Measurements from ENCODE around the gene ERBB4. TPM values are rescaled to one million over a fixed set of nuclear protein-coding genes. Genes with fewer than 3 reads are reported as not detected.
"Not testable (repeated sequence)": the region's sequence is repeated elsewhere in the genome, so short reads cannot be mapped to it uniquely, and the experiment has no call there.

ERBB4 gene
- total RNA-seq, 1 donor from 2014 or later, result not detected

- intact Hi-C loops (cut with micrococcal nuclease), result no loop called here
- Mint-ChIP-seq H3K27me3 (no peaks in the 10 kb centered on the region), H3K36me3 (ENCODE audit: low read depth) (no peaks in the 10 kb centered on the region), H3K9me3 (no peaks in the 10 kb centered on the region), H3K4me3 (no peak overlapping the region), H3K4me1 (no peaks in the 10 kb centered on the region), H3K27ac (no peak overlapping the region)
- no peak for DNase-seq
Observed at GRCh38 chr2:212112401-212112800, 426.2 kb downstream of the ERBB4 start.

- Mint-ChIP-seq H3K27me3 (no peaks in the 10 kb centered on the region), H3K36me3 (ENCODE audit: low read depth) (no peaks in the 10 kb centered on the region), H3K9me3 (peaks cover 6% of the 10 kb centered on the region), H3K27ac (no peak overlapping the region), H3K4me1 (no peaks in the 10 kb centered on the region), H3K4me3 (no peak overlapping the region)
- no peak for DNase-seq
- intact Hi-C loops (cut with micrococcal nuclease), result no loop called here
Observed at GRCh38 chr2:212109792-212110680, 428.6 kb downstream of the ERBB4 start.

GRCh38 chr2:212109217-212109616, 429.4 kb downstream of the ERBB4 start:
- DNase-seq, result no peak
- no peaks in the 10 kb centered on the region for H3K36me3 Mint-ChIP-seq (ENCODE audit: low read depth)
- no peaks in the 10 kb centered on the region for H3K4me1 Mint-ChIP-seq
- peaks cover 6% of the 10 kb centered on the region for H3K9me3 Mint-ChIP-seq
- intact Hi-C loops (cut with micrococcal nuclease), result no loop called here
- H3K4me3 Mint-ChIP-seq, result no peak overlapping the region
- H3K27ac Mint-ChIP-seq, result no peak overlapping the region
- no peaks in the 10 kb centered on the region for H3K27me3 Mint-ChIP-seq

- Mint-ChIP-seq H3K9me3 (peaks cover 6% of the 10 kb centered on the region), H3K27ac (no peak overlapping the region), H3K4me1 (no peaks in the 10 kb centered on the region), H3K27me3 (no peaks in the 10 kb centered on the region), H3K36me3 (ENCODE audit: low read depth) (no peaks in the 10 kb centered on the region), H3K4me3 (no peak overlapping the region)
- no peak for DNase-seq
- intact Hi-C loops (cut with micrococcal nuclease), result no loop called here
Observed at GRCh38 chr2:212107989-212108388, 430.6 kb downstream of the ERBB4 start.

- intact Hi-C loops (cut with micrococcal nuclease), result no loop called here
- H3K36me3 Mint-ChIP-seq (ENCODE audit: low read depth), result no peaks in the 10 kb centered on the region
- no peak overlapping the region for H3K27ac Mint-ChIP-seq
- no peaks in the 10 kb centered on the region for H3K27me3 Mint-ChIP-seq
- DNase-seq, result no peak
- H3K4me3 Mint-ChIP-seq, result no peak overlapping the region
- H3K4me1 Mint-ChIP-seq, result no peaks in the 10 kb centered on the region
- H3K9me3 Mint-ChIP-seq, result peaks cover 6% of the 10 kb centered on the region
Observed at GRCh38 chr2:212107014-212107413, 431.6 kb downstream of the ERBB4 start.

GRCh38 chr2:212106536-212106935, 432.1 kb downstream of the ERBB4 start:
- H3K27ac Mint-ChIP-seq; H3K4me1 Mint-ChIP-seq; H3K27me3 Mint-ChIP-seq; H3K9me3 Mint-ChIP-seq; H3K4me3 Mint-ChIP-seq; H3K36me3 Mint-ChIP-seq (ENCODE audit: low read depth); intact Hi-C loops (cut with micrococcal nuclease); DNase-seq: not testable (repeated sequence)

- no peaks in the 10 kb centered on the region for H3K36me3 Mint-ChIP-seq (ENCODE audit: low read depth)
- intact Hi-C loops (cut with micrococcal nuclease), result no loop called here
- H3K27me3 Mint-ChIP-seq, result no peaks in the 10 kb centered on the region
- no peak overlapping the region for H3K27ac Mint-ChIP-seq
- no peak overlapping the region for H3K4me3 Mint-ChIP-seq
- H3K9me3 Mint-ChIP-seq, result no peaks in the 10 kb centered on the region
- no peaks in the 10 kb centered on the region for H3K4me1 Mint-ChIP-seq
- no peak for DNase-seq
Observed at GRCh38 chr2:212099658-212100057, 438.9 kb downstream of the ERBB4 start.

- H3K4me1 Mint-ChIP-seq, result no peaks in the 10 kb centered on the region
- no peak overlapping the region for H3K4me3 Mint-ChIP-seq
- DNase-seq, result no peak
- intact Hi-C loops (cut with micrococcal nuclease), result no loop called here
- H3K9me3 Mint-ChIP-seq, result no peaks in the 10 kb centered on the region
- no peaks in the 10 kb centered on the region for H3K36me3 Mint-ChIP-seq (ENCODE audit: low read depth)
- H3K27me3 Mint-ChIP-seq, result no peaks in the 10 kb centered on the region
- no peak overlapping the region for H3K27ac Mint-ChIP-seq
Observed at GRCh38 chr2:212098966-212099365, 439.6 kb downstream of the ERBB4 start.

GRCh38 chr2:212097001-212097400, 441.6 kb downstream of the ERBB4 start:
- intact Hi-C loops (cut with micrococcal nuclease), result no loop called here
- H3K4me1 Mint-ChIP-seq, result no peaks in the 10 kb centered on the region

GRCh38 chr2:212089873-212090272, 448.7 kb downstream of the ERBB4 start:
- Mint-ChIP-seq H3K4me3 (no peak overlapping the region), H3K4me1 (no peaks in the 10 kb centered on the region), H3K27me3 (no peaks in the 10 kb centered on the region), H3K27ac (no peak overlapping the region), H3K9me3 (no peaks in the 10 kb centered on the region), H3K36me3 (ENCODE audit: low read depth) (no peaks in the 10 kb centered on the region)
- intact Hi-C loops (cut with micrococcal nuclease), result no loop called here
- no peak for DNase-seq

More at GRCh38 chr2:212097001-212097400, 441.6 kb downstream of the ERBB4 start:
- no peaks in the 10 kb centered on the region for H3K9me3 Mint-ChIP-seq
- no peak overlapping the region for H3K27ac Mint-ChIP-seq
- no peaks in the 10 kb centered on the region for H3K36me3 Mint-ChIP-seq (ENCODE audit: low read depth)
- no peak for DNase-seq
- H3K4me3 Mint-ChIP-seq, result no peak overlapping the region
- no peaks in the 10 kb centered on the region for H3K27me3 Mint-ChIP-seq

- no peak for DNase-seq
- intact Hi-C loops (cut with micrococcal nuclease), result no loop called here
- no peaks in the 10 kb centered on the region for H3K36me3 Mint-ChIP-seq (ENCODE audit: low read depth)
Observed at GRCh38 chr2:212088353-212088752, 450.2 kb downstream of the ERBB4 start.

GRCh38 chr2:212083492-212083891, 455.1 kb downstream of the ERBB4 start:
- Mint-ChIP-seq H3K9me3 (no peaks in the 10 kb centered on the region), H3K27ac (no peak overlapping the region), H3K4me1 (no peaks in the 10 kb centered on the region), H3K36me3 (ENCODE audit: low read depth) (no peaks in the 10 kb centered on the region), H3K4me3 (no peak overlapping the region), H3K27me3 (no peaks in the 10 kb centered on the region)
- no peak for DNase-seq
- intact Hi-C loops (cut with micrococcal nuclease), result no loop called here

More at GRCh38 chr2:212088353-212088752, 450.2 kb downstream of the ERBB4 start:
- Mint-ChIP-seq H3K9me3 (no peaks in the 10 kb centered on the region), H3K4me1 (no peaks in the 10 kb centered on the region), H3K27me3 (no peaks in the 10 kb centered on the region), H3K4me3 (no peak overlapping the region), H3K27ac (no peak overlapping the region)

GRCh38 chr2:212078103-212078502, 460.5 kb downstream of the ERBB4 start:
- Mint-ChIP-seq H3K27me3 (no peaks in the 10 kb centered on the region), H3K9me3 (no peaks in the 10 kb centered on the region), H3K27ac (no peak overlapping the region), H3K4me3 (no peak overlapping the region), H3K36me3 (ENCODE audit: low read depth) (no peaks in the 10 kb centered on the region), H3K4me1 (peaks cover 2% of the 10 kb centered on the region)
- intact Hi-C loops (cut with micrococcal nuclease), result no loop called here
- DNase-seq, result no peak

- H3K4me3 Mint-ChIP-seq, result no peak overlapping the region
- no peak for DNase-seq
- H3K36me3 Mint-ChIP-seq (ENCODE audit: low read depth), result no peaks in the 10 kb centered on the region
- H3K27ac Mint-ChIP-seq, result no peak overlapping the region
- intact Hi-C loops (cut with micrococcal nuclease), result no loop called here
- H3K9me3 Mint-ChIP-seq, result no peaks in the 10 kb centered on the region
- H3K27me3 Mint-ChIP-seq, result no peaks in the 10 kb centered on the region
- peaks cover 2% of the 10 kb centered on the region for H3K4me1 Mint-ChIP-seq
Observed at GRCh38 chr2:212076456-212076855, 462.1 kb downstream of the ERBB4 start.

- no peak for DNase-seq
- peaks cover 2% of the 10 kb centered on the region for H3K4me1 Mint-ChIP-seq
- no peaks in the 10 kb centered on the region for H3K9me3 Mint-ChIP-seq
- no peaks in the 10 kb centered on the region for H3K27me3 Mint-ChIP-seq
- no peak overlapping the region for H3K4me3 Mint-ChIP-seq
- intact Hi-C loops (cut with micrococcal nuclease), result no loop called here
- H3K27ac Mint-ChIP-seq, result no peak overlapping the region
- no peaks in the 10 kb centered on the region for H3K36me3 Mint-ChIP-seq (ENCODE audit: low read depth)
Observed at GRCh38 chr2:212073360-212073759, 465.2 kb downstream of the ERBB4 start.
